Activated CD4-positive, alpha-beta T cell treated with anti-CD3 and anti-CD28 coated beads, Interleukin-2, amount 50 U/mL, for 24 hours (primary cell): ENCODE data around the gene C3orf52.
"Not testable (repeated sequence)": the region's sequence is repeated elsewhere in the genome, so short reads cannot be mapped to it uniquely, and the experiment has no call there.

ENCODE experiments used
- DNase-seq, 2 donors: peaks; one replicate each; pipeline ENCODE4 v3.0.0-alpha.2; 2020; ENCODE audit warnings: low read depth in 1 of 2, low spot score in 1 of 2

The C3orf52 gene, protein sequence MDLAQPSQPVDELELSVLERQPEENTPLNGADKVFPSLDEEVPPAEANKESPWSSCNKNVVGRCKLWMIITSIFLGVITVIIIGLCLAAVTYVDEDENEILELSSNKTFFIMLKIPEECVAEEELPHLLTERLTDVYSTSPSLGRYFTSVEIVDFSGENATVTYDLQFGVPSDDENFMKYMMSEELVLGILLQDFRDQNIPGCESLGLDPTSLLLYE

GRCh38 chr3:112086076-112086854 is at the start of gene C3orf52:
Gene C3orf52, plus strand, starts transcription at chr3:112086389. Its CDS starts 19 bp downstream, at chr3:112086408.
- DNase-seq: peak; percentile 17 to 21

DNA sequence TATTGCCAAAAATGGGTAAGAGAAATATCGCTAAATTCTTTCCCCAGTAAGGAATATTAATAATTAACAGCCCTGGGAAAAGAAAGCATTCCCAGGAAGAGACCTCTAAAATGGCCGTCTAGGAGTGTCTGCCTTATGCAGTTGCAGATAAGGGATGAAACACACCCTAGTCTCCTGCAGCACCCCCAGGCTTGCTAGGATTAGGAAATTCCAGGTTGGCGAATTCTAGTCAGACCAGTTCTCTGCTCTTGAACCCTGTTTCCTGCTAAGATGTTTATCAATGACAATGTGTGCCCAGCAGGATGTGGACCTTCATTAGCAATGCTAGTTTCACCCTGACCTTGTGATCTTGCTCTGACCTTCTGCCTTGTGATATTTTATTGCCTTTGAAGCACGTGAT is 49.0 kb upstream of the C3orf52 start:
- not testable (repeated sequence) for DNase-seq

- DNase-seq: no peak
Observed at GRCh38 chr3:112038863-112039262, 47.3 kb upstream of the C3orf52 start.

DNA sequence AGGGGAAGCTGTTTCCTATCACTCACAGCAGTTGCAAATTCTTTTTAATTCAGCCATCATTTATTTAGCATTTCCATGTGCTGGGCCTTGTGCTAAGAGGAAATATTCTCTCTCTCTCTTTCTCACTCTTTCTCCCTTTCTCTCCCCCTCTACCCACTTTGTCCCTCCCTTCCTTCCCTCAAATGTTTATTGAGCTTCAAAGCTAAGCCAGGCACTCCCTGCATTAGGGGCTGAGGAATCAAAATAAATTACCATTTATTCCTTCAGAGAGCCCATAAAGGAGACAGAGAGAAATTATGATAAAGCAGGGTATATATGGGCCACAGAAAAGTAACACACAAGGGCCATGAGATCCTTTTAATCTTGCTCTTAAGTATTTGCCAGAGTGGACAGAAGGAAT is 44.9 kb upstream of the C3orf52 start:
- DNase-seq: no peak

DNA sequence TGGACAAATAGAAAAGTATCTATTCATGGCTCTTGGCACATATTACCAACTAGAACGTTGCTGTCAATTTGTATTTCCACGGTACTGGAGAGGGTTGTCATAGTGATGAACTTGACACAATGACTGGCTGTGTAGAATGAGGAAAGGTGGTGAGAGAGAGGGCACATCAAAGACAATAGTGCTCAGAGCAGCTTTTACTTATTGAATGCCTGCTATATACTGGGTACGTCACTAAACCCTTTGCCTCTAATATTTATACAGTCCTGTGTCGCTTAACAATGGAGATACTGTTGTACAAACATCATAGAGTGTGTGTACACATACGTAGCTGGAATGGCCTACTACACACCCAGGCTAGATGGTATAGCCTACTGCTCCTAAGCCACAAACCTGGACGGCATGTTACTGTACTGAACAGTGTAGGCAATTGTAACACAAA is 43.3 kb upstream of the C3orf52 start:
- DNase-seq: no peak

DNA sequence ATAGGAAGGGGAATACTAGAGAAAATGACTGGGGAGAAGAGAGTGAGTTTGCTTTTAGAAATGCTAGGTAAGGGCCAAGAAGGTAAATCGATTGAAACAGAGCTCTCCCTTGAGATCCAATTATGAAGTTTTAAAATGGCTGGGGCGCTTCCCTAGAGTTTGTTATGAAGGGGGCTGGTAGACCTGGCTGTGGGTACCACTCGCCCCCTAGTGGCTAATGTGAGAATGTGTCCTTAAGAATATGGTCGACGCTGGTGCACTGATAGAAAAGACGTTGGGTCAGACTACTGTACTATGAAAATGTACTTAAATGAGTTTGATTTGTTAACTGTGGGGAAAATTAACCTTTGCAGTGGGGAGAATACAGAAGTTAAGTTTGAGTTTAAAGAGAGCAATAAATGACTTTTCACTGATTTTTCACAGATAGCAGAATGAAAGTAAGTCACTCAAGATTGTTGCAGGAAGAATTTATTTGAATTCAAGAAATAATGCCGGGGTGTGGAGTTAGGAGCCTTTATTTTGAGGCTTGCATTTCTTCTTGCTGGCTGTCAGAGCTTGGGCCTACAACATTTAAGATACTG is 42.5 kb upstream of the C3orf52 start:
- DNase-seq: peak in 1 of 2 donors; percentile 41

GRCh38 chr3:112046599-112046998 is 39.6 kb upstream of the C3orf52 start:
- DNase-seq: no peak

DNA sequence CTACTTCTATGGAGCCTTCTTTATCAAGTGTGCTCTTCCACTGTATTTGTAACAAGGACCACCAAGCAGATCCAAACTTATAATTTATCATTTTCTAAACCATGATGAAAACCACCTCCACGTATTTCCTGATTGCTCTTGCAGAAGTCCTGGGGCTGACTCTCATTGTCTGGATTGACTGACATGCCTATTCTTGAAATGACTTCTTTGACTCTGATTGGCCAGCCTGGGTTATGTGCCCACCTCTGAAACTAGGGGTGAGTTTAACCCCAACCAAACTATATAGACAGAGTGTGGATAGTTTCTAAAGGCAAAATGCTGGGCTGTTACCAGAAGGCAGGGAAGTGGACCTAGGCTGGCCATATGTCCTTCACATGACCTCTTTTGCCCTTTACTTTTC is 38.9 kb upstream of the C3orf52 start:
- no peak for DNase-seq

DNA sequence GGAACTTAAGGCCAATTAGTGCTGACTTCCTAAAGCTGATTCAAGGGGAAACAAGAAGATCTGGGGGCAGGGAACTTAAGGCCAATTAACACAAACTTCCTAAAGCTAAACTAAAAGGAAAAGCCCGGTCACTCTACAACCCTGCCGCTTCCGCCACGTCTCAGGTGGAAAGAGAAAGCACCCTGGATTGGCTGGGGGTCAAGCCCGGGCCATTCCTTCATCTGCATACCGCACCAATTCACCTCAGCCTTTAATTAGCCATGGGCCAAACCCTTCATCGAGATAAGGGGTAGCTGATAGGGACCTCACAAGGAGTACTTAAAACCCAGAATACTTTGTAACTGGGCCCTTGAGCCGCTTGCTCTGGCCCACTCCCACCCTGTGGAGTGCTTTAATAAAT is 37.3 kb upstream of the C3orf52 start:
- no peak for DNase-seq

GRCh38 chr3:112053229-112053628 is 33.0 kb upstream of the C3orf52 start:
- no peak for DNase-seq

GRCh38 chr3:112056451-112056929 is 29.7 kb upstream of the C3orf52 start:
- no peak for DNase-seq

DNA sequence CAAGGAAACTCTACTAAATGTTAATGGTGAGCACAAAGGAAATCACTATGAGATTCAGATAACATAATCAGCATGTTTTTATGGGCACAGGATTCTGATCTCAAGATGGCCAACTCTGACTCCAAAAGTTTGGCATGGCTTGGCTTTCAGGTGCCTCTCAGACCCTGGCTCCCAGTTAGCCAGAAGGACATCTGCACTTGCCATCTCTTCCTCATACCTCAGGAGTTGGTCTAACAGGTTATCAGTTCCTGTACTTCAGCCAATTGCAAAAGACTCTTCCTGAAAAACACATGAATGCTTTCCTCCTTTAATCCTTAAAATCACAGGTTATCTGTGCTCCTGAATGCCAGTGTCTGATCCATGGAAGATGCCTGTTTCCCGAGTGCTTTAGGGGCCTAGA is 26.7 kb upstream of the C3orf52 start:
- no peak for DNase-seq

DNA sequence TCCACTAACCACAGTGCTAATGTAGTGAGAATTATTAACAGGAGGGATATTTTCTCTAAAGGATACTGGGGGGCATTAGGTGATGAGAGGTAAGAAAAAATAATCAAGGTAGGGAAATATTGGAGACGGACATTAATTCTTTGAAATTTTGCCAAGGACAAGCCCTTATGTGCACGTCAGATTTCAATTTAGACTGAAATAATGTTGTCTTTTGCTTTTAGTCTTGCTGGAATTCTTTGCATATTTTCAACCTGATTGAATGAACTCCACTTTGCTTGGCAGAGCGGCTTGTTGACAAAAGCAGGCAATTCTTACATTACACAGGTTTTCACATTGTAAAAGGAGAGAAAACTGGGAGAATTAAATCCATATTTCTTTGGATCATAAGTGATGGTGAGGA is 25.0 kb upstream of the C3orf52 start:
- DNase-seq: no peak

DNA sequence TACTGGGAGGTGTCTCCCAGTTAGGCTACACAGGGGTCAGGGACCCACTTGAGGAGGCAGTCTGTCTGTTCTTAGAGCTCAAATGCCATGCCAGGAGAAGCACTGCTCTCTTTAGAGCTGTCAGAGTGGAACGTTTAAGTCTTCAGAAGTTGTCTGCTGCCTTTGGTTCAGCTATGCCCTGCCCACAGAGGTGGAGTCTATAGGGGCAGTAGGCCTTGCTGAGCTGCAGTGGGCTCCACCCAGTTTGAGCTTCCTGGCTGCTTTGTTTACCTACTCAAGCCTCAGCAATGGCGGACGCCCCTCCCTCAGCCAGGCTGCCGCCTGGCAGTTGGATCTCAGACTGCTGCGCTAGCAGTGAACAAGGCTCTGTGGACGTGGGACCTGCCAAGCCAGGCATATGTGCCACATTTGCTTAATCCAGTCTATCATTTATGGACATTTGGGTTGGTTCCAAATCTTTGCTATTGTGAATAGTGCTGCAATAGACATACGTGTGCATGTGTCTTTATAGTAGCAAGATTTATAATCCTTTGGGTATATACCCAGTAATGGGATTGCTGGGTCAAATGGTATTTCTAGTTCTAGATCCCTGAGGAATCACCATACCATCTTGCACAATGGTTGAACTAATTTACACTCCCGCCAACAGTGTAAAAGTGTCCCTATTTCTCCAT is 13.7 kb upstream of the C3orf52 start:
- DNase-seq: peak; percentile 18 to 54

DNA sequence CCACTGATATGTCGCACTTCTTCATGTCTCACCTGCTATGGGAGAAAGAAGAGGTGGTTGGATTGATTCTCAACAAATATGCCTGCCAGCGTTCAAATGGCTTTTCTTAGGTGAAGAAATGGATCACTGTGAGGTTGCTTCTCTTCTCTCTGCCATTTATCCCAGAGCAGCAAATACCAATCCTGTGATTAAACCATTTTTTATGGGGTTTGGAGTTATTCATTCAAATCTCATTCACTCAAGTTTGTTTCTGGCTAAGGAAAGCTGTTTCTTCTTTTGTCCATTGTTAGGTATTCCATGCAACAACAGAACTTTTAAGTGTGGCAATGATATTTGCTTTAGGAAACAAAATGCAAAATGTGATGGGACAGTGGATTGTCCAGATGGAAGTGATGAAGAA is 12.2 kb upstream of the C3orf52 start:
- no peak for DNase-seq

- DNase-seq: no peak
Observed at GRCh38 chr3:112074616-112075497, 11.3 kb upstream of the C3orf52 start.

DNA sequence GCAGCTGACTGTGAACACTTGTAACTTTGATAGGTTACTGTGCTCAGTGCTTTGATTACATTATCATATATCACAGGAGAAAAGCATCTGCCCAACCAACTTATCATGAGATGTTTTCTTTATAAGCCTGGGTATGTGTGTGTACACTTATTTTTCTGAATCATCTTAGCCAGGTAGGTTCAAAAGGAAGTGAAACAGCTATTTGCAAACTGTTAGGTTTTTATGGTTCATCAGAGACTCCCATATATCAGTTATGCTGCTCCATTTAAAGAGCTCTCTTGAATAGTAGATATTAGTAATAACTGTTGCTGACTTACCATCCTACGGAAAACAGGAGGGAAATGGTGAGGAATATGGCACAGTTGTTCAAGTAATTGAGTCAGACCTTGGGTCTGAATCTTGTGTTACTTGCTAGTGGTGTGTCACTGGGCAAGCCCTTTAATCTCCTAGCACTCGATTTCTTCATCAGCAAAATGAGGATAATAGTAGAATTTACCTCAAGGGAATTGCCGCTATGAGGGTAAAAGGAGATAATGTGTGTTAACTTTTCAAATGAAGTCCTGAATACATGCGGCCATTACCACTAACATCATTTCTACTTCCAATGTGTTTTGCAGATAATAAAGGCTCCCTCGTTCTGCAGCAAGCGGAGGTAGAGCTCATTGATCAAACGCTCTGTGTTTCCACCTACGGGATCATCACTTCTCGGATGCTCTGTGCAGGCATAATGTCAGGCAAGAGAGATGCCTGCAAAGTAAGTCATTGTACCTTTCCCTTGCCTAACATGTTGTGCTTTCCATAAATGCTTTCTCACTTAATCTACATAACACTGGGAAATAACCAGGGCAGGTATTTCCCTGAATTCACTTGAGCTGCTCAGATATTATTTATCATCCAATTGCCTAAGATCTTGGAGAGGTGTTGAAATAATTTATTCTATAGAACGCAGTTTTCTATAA is 7.8 kb upstream of the C3orf52 start:
- DNase-seq: no peak

- no peak for DNase-seq
Observed at GRCh38 chr3:112083239-112083638, 3.0 kb upstream of the C3orf52 start.

GRCh38 chr3:112084980-112085705 is 1.0 kb upstream of the C3orf52 start:
- no peak for DNase-seq
